H9 (cell line): Measurements from ENCODE around the gene WDFY3. TPM values are rescaled to one million over a fixed set of nuclear protein-coding genes. Genes with fewer than 3 reads are reported as not detected.
A peak's percentile ranks its signal among the peaks of the same experiment; 100 is the strongest.

Experiments
- DNase-seq: peaks from one replicate; pipeline ENCODE4 v3.0.0-alpha.2; 2017
- H2AFZ ChIP-seq: one replicate; pipeline ENCODE4 v1.6.1; 2013; ENCODE audit warnings: mild to moderate bottlenecking, low read length, control low read depth, moderate library complexity
- H2AK5ac ChIP-seq: 2 replicates; pipeline ENCODE4 v1.6.1; 2013; ENCODE audit warnings: low read length, control low read depth, mixed read lengths; ENCODE audit not compliant: insufficient read length
- H2BK120ac ChIP-seq: one replicate; pipeline ENCODE4 v1.6.1; 2013; ENCODE audit warnings: low read depth, mild to moderate bottlenecking, low read length, control low read depth, inconsistent platforms; ENCODE audit not compliant: poor library complexity, severe bottlenecking
- H2BK12ac ChIP-seq: 2 replicates; pipeline ENCODE4 v1.6.1; 2013; ENCODE audit warnings: low read length, control low read depth, mixed read lengths, low read depth; ENCODE audit not compliant: insufficient read length
- H2BK15ac ChIP-seq: 2 replicates; pipeline ENCODE4 v1.6.1; 2013; ENCODE audit warnings: low read depth, low read length, control low read depth
- H2BK20ac ChIP-seq: one replicate; pipeline ENCODE4 v1.6.1; 2013; ENCODE audit warnings: low read depth, mild to moderate bottlenecking, low read length, control low read depth, inconsistent platforms; ENCODE audit not compliant: poor library complexity, severe bottlenecking
- H2BK5ac ChIP-seq: 2 replicates; pipeline ENCODE4 v1.6.1; 2013; ENCODE audit warnings: low read length, control low read depth, mixed read lengths; ENCODE audit not compliant: insufficient read length
- H3K14ac ChIP-seq: 2 replicates; pipeline ENCODE4 v1.6.1; 2013; ENCODE audit warnings: low read length, control low read depth; ENCODE audit not compliant: insufficient read depth
- H3K18ac ChIP-seq: 2 replicates; pipeline ENCODE4 v1.6.1; 2013; ENCODE audit warnings: low read depth, mild to moderate bottlenecking, mixed read lengths, low read length, control low read depth; ENCODE audit not compliant: insufficient read length
- H3K23ac ChIP-seq: 2 replicates; pipeline ENCODE4 v1.6.1; 2013; ENCODE audit warnings: low read length, control low read depth, mixed read lengths, low read depth; ENCODE audit not compliant: insufficient read length
- H3K23me2 ChIP-seq: 2 replicates; pipeline ENCODE4 v1.6.1; 2013; ENCODE audit warnings: low read depth, mild to moderate bottlenecking, mixed read lengths, low read length, control low read depth; ENCODE audit not compliant: insufficient read length, poor library complexity, severe bottlenecking
- H3K27ac ChIP-seq: 2 replicates; pipeline ENCODE4 v1.5.1; 2013; ENCODE audit warnings: low read length, control low read depth, mixed read lengths, low read depth; ENCODE audit not compliant: insufficient read length
- H3K27me3 ChIP-seq: 2 replicates; pipeline ENCODE4 v1.6.1; 2013; ENCODE audit warnings: low read length, control low read depth, inconsistent platforms; ENCODE audit not compliant: insufficient read depth
- H3K4ac ChIP-seq: 2 replicates; pipeline ENCODE4 v1.6.1; 2013; ENCODE audit warnings: low read depth, mild to moderate bottlenecking, control low read depth, inconsistent platforms, low read length, moderate library complexity
- H3K4me1 ChIP-seq: 2 replicates; pipeline ENCODE4 v1.6.1; 2013; ENCODE audit warnings: low read length, control low read depth, inconsistent platforms; ENCODE audit not compliant: insufficient read depth
- H3K4me2 ChIP-seq: 2 replicates; pipeline ENCODE4 v1.6.1; 2013; ENCODE audit warnings: low read length, control low read depth, mixed read lengths; ENCODE audit not compliant: insufficient read length, insufficient read depth
- H3K56ac ChIP-seq: 2 replicates; pipeline ENCODE4 v1.6.1; 2013; ENCODE audit warnings: low read depth, mild to moderate bottlenecking, mixed read lengths, low read length, control low read depth; ENCODE audit not compliant: insufficient read length
- H3K79me1 ChIP-seq: 2 replicates; pipeline ENCODE4 v1.6.1; 2013; ENCODE audit warnings: low read depth, mild to moderate bottlenecking, moderate library complexity, low read length, control low read depth, inconsistent platforms; ENCODE audit not compliant: insufficient read depth, poor library complexity, severe bottlenecking
- H3K79me2 ChIP-seq: 2 replicates; pipeline ENCODE4 v1.6.1; 2013; ENCODE audit warnings: low read length, control low read depth, inconsistent platforms; ENCODE audit not compliant: insufficient read depth
- H3K9ac ChIP-seq: 2 replicates; pipeline ENCODE4 v1.6.1; 2013; ENCODE audit warnings: low read length, control low read depth, mixed read lengths; ENCODE audit not compliant: insufficient read length; ENCODE audit errors: extremely low read depth
- H3K9me3 ChIP-seq: one replicate; pipeline ENCODE4 v1.6.1; 2013; ENCODE audit warnings: low read depth, low read length, inconsistent platforms; ENCODE audit not compliant: control insufficient read depth
- H3T11ph ChIP-seq: one replicate; pipeline ENCODE4 v1.6.1; 2013; ENCODE audit warnings: mild to moderate bottlenecking, low read length, control low read depth, inconsistent platforms
- H4K20me1 ChIP-seq: one replicate; pipeline ENCODE4 v1.6.1; 2013; ENCODE audit not compliant: control insufficient read depth, insufficient read length, insufficient read depth
- H4K5ac ChIP-seq: 2 replicates; pipeline ENCODE4 v1.6.1; 2013; ENCODE audit warnings: low read depth, mild to moderate bottlenecking, mixed read lengths, low read length, control low read depth; ENCODE audit not compliant: insufficient read length
- H4K8ac ChIP-seq: replicated peaks from 2 replicates; pipeline ENCODE4 v1.6.1; 2013; ENCODE audit warnings: low read length, control low read depth, mixed read lengths, low read depth; ENCODE audit not compliant: insufficient read length
- H4K91ac ChIP-seq: 2 replicates; pipeline ENCODE4 v1.6.1; 2013; ENCODE audit warnings: low read depth, mild to moderate bottlenecking, moderate library complexity, mixed read lengths, low read length, control low read depth; ENCODE audit not compliant: insufficient read length
- H3K27ac Mint-ChIP-seq, 3 experiments: 2 replicates in 2 of 3; 3 replicates in 1 of 3; pipeline ENCODE4 v1.8.0; 2020 to 2021; ENCODE audit warnings: mixed read lengths in 3 of 3, mild to moderate bottlenecking in 1 of 3, moderate library complexity in 1 of 3
- H3K27me3 Mint-ChIP-seq: 2 replicates; pipeline ENCODE4 v1.8.0; 2021; ENCODE audit warnings: low read depth, mild to moderate bottlenecking, moderate library complexity, mixed read lengths
- H3K36me3 Mint-ChIP-seq, 3 experiments: 2 replicates in 2 of 3; 3 replicates in 1 of 3; pipeline ENCODE4 v1.8.0; 2020 to 2021; ENCODE audit warnings: low read depth in 3 of 3, mixed read lengths in 3 of 3; ENCODE audit not compliant: insufficient read depth in 1 of 3
- H3K4me1 Mint-ChIP-seq, 2 experiments: 2 replicates each; pipeline ENCODE4 v1.8.0; 2020; ENCODE audit warnings: mixed read lengths in 2 of 2
- H3K4me3 Mint-ChIP-seq, 2 experiments: 2 replicates in 1 of 2; 3 replicates in 1 of 2; pipeline ENCODE4 v1.8.0; 2020 to 2021; ENCODE audit warnings: mild to moderate bottlenecking in 2 of 2, mixed read lengths in 2 of 2, moderate library complexity in 1 of 2
- H3K9me3 Mint-ChIP-seq, 2 experiments: 2 replicates in 1 of 2; 3 replicates in 1 of 2; pipeline ENCODE4 v1.8.0; 2020; ENCODE audit warnings: mild to moderate bottlenecking in 2 of 2, mixed read lengths in 2 of 2, moderate library complexity in 1 of 2
- WGBS: extraction: QIAGEN DNeasy Blood & Tissue Kit; methylation state at CpG from one replicate; pipeline ENCODE4 v1.1.7; 2013; ENCODE audit warnings: missing lambda C conversion rate, low lambda C conversion rate, mixed read lengths; ENCODE audit not compliant: insufficient read length; ENCODE audit errors: extremely low coverage; 5-methylcytosine and 5-hydroxymethylcytosine counted together
- total RNA-seq: library from RNA; stranded (reverse); gene quantifications from 2 replicates; pipeline ENCODE4 v1.2.1, GENCODE V29; 2021
- TF ChIP-seq, protein P1 (sequence below): fragments of 200-600 bp; sonication (generic); conservative IDR thresholded peaks from 3 replicates; pipeline ENCODE4 v1.8.0; 2021; ENCODE audit warnings: antibody characterized with exemption, mild to moderate bottlenecking

Gene WDFY3
- total RNA-seq, 1 experiment from 2014 or later: 54.6 TPM

DNA sequence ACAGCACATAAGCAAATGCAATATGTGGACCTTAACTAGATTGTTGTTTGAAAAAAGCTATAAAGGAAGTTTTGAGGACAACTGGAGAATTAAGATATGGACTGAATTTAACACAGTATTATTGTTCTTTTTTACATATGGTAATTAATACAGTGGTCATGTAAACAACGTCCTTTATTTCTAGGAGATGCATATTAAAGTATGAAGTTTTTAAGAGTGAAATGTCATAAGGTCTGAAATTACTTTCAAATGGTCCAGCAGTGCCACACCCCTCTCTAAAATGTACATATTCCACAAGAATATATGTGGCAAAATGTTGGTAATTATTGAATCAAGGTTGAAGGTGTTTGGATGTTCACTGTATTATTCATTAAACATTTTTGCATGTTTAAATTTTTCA lies 40.9 kb downstream of the WDFY3 start:
- Histone ChIP-seq H3K9me3 (no peaks in the 10 kb centered on the region), H3K23me2 (no peaks in the 10 kb centered on the region), H3T11ph (no peak overlapping the region), H2AK5ac (no peak overlapping the region), H2BK15ac (no peak overlapping the region), H3K4me1 (peaks cover 3% of the 10 kb centered on the region; the same call in 1 of the 2 replicates), H3K27ac (no peak overlapping the region), H3K23ac (no peak overlapping the region), H3K4ac (no peak overlapping the region), H4K5ac (no peak overlapping the region), H3K9ac (no peak overlapping the region), H2AFZ (no peak overlapping the region), H4K20me1 (no peaks in the 10 kb centered on the region), H3K18ac (no peak overlapping the region), H3K79me1 (no peaks in the 10 kb centered on the region), H3K79me2 (no peaks in the 10 kb centered on the region; the same call in 1 of the 2 replicates), H2BK20ac (no peak overlapping the region), H2BK12ac (no peak overlapping the region), H3K27me3 (no peaks in the 10 kb centered on the region), H3K14ac (no peak overlapping the region), H3K4me2 (no peak overlapping the region), H3K56ac (no peak overlapping the region), H2BK5ac (no peak overlapping the region), H4K8ac (no peak overlapping the region), H2BK120ac (no peak overlapping the region), H4K91ac (no peak overlapping the region)
- Mint-ChIP-seq H3K36me3 (peaks cover 28 to 33% (median 32%) of the 10 kb centered on the region in 3 experiments), H3K4me3 (no peak overlapping the region), H3K4me1 (peaks cover 27% of the 10 kb centered on the region in 2 experiments), H3K9me3 (peaks cover 3 to 6% of the 10 kb centered on the region in 2 experiments; a peak in 4 of 5 replicates), H3K27ac (peak overlapping the region in 1 of 3 experiments; percentile 23; a peak in 1 of 7 replicates), H3K27me3 (no peaks in the 10 kb centered on the region)
- TF ChIP-seq, protein P1, sequence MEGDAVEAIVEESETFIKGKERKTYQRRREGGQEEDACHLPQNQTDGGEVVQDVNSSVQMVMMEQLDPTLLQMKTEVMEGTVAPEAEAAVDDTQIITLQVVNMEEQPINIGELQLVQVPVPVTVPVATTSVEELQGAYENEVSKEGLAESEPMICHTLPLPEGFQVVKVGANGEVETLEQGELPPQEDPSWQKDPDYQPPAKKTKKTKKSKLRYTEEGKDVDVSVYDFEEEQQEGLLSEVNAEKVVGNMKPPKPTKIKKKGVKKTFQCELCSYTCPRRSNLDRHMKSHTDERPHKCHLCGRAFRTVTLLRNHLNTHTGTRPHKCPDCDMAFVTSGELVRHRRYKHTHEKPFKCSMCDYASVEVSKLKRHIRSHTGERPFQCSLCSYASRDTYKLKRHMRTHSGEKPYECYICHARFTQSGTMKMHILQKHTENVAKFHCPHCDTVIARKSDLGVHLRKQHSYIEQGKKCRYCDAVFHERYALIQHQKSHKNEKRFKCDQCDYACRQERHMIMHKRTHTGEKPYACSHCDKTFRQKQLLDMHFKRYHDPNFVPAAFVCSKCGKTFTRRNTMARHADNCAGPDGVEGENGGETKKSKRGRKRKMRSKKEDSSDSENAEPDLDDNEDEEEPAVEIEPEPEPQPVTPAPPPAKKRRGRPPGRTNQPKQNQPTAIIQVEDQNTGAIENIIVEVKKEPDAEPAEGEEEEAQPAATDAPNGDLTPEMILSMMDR: no peak
- no CpG with 5 or more reads among the region's 1 CpG for WGBS
- no peak for DNase-seq
